Liver (tissue), 9 donors: ENCODE data around the gene MYRF. TPM values are rescaled to one million over a fixed set of nuclear protein-coding genes. Genes with fewer than 3 reads are reported as not detected.

ENCODE experiments used
- DNase-seq: peaks from one replicate; pipeline ENCODE4 v3.0.0-alpha.2; 2017; ENCODE audit warnings: low spot score
- H3K27ac ChIP-seq, 2 donors: one replicate each; pipeline ENCODE4 v1.7.0; 2013; ENCODE audit warnings: inconsistent platforms in 2 of 2, low read length in 2 of 2, control low read depth in 1 of 2, low read depth in 1 of 2, mild to moderate bottlenecking in 1 of 2
- H3K27me3 ChIP-seq, 4 donors: one replicate each; pipeline versions ENCODE4 v1.6.1 to v1.7.0; 2013; ENCODE audit warnings: low read length in 3 of 4, inconsistent platforms in 1 of 4, mild to moderate bottlenecking in 1 of 4, moderate library complexity in 1 of 4; ENCODE audit not compliant: control insufficient read depth in 4 of 4, insufficient read depth in 4 of 4
- H3K36me3 ChIP-seq, 4 donors: one replicate each; pipeline versions ENCODE4 v1.6.1 to v1.7.0; 2013; ENCODE audit warnings: low read length in 3 of 4, mild to moderate bottlenecking in 3 of 4, low read depth in 1 of 4, moderate library complexity in 1 of 4; ENCODE audit not compliant: control insufficient read depth in 4 of 4, insufficient read depth in 3 of 4
- H3K4me1 ChIP-seq, 4 donors: one replicate each; pipeline versions ENCODE4 v1.6.1 to v1.7.0; 2013; ENCODE audit warnings: low read length in 3 of 4, mild to moderate bottlenecking in 3 of 4, moderate library complexity in 1 of 4; ENCODE audit not compliant: control insufficient read depth in 4 of 4, insufficient read depth in 4 of 4
- H3K4me3 ChIP-seq, 3 donors: one replicate each; pipeline versions ENCODE4 v1.6.1 to v1.7.0; 2013; ENCODE audit warnings: low read length in 3 of 3, control low read depth in 1 of 3, low read depth in 1 of 3, mild to moderate bottlenecking in 1 of 3
- H3K9ac ChIP-seq, 2 donors: one replicate each; pipeline ENCODE4 v1.7.0; 2013; ENCODE audit warnings: low read length in 2 of 2, mild to moderate bottlenecking in 2 of 2, moderate library complexity in 2 of 2, control low read depth in 1 of 2, low read depth in 1 of 2
- H3K9me3 ChIP-seq, 4 donors: one replicate each; pipeline versions ENCODE4 v1.6.1 to v1.7.0; 2013; ENCODE audit warnings: low read length in 3 of 4; ENCODE audit not compliant: control insufficient read depth in 4 of 4
- ATF3 ChIP-seq: IDR thresholded peaks from 2 replicates; pipeline ENCODE4 v1.6.1; 2016; ENCODE audit warnings: antibody characterized with exemption
- CTCF ChIP-seq: fragments of 150-350 bp; IDR thresholded peaks from 2 replicates; pipeline ENCODE4 v1.5.1; 2017; ENCODE audit warnings: improper control_type of control experiment, low read depth, low read length; ENCODE audit not compliant: missing input control
- EGR1 ChIP-seq, 2 donors: IDR thresholded peaks; 2 replicates each; pipeline ENCODE4 v1.6.1; 2016 to 2018; ENCODE audit warnings: antibody characterized with exemption in 2 of 2, low read depth in 2 of 2
- FOXA1 ChIP-seq: IDR thresholded peaks from 2 replicates; pipeline ENCODE4 v1.6.1; 2016; ENCODE audit warnings: antibody characterized with exemption
- FOXA2 ChIP-seq: IDR thresholded peaks from 2 replicates; pipeline ENCODE4 v1.6.1; 2016; ENCODE audit warnings: antibody characterized with exemption
- GABPA ChIP-seq, 2 donors: IDR thresholded peaks in 1 of 2; conservative IDR thresholded peaks in 1 of 2; 2 replicates each; pipeline ENCODE4 v1.6.1; 2016; ENCODE audit warnings: antibody characterized with exemption in 2 of 2, mild to moderate bottlenecking in 1 of 2, moderate library complexity in 1 of 2
- HNF4A ChIP-seq, 2 donors: conservative IDR thresholded peaks; 2 replicates each; pipeline ENCODE4 v1.6.1; 2016; ENCODE audit warnings: antibody characterized with exemption in 2 of 2, mild to moderate bottlenecking in 2 of 2
- HNF4G ChIP-seq: IDR thresholded peaks from 2 replicates; pipeline ENCODE4 v1.6.1; 2016; ENCODE audit warnings: antibody characterized with exemption
- JUND ChIP-seq, 2 donors: IDR thresholded peaks; 2 replicates each; pipeline ENCODE4 v1.6.1; 2016; ENCODE audit warnings: antibody characterized with exemption in 2 of 2
- MAX ChIP-seq: IDR thresholded peaks from 2 replicates; pipeline ENCODE4 v1.6.1; 2016; ENCODE audit warnings: antibody characterized with exemption
- NR2F2 ChIP-seq: IDR thresholded peaks from 2 replicates; pipeline ENCODE4 v1.6.1; 2016; ENCODE audit warnings: antibody characterized with exemption
- RAD21 ChIP-seq, 2 donors: IDR thresholded peaks; 2 replicates each; pipeline ENCODE4 v1.6.1; 2016; ENCODE audit warnings: antibody characterized with exemption in 2 of 2, mild to moderate bottlenecking in 2 of 2
- REST ChIP-seq: IDR thresholded peaks from 2 replicates; pipeline ENCODE4 v1.6.1; 2016; ENCODE audit warnings: antibody characterized with exemption, mild to moderate bottlenecking
- RXRA ChIP-seq, 2 donors: IDR thresholded peaks; 2 replicates each; pipeline ENCODE4 v1.6.1; 2017 to 2018; ENCODE audit warnings: antibody characterized with exemption in 2 of 2, mild to moderate bottlenecking in 1 of 2
- SP1 ChIP-seq: IDR thresholded peaks from 2 replicates; pipeline ENCODE4 v1.6.1; 2018; ENCODE audit warnings: antibody characterized with exemption, mild to moderate bottlenecking
- TAF1 ChIP-seq: conservative IDR thresholded peaks from 2 replicates; pipeline ENCODE4 v1.6.1; 2016; ENCODE audit warnings: antibody characterized with exemption, mild to moderate bottlenecking
- YY1 ChIP-seq: IDR thresholded peaks from 2 replicates; pipeline ENCODE4 v1.6.1; 2016; ENCODE audit warnings: antibody characterized with exemption, mild to moderate bottlenecking
- ZBTB33 ChIP-seq: IDR thresholded peaks from 2 replicates; pipeline ENCODE4 v1.6.1; 2016; ENCODE audit warnings: antibody characterized with exemption
- WGBS: extraction: QIAGEN DNeasy Blood & Tissue Kit; methylation state at CpG from one replicate; pipeline ENCODE4 v1.1.7; 2013; 5-methylcytosine and 5-hydroxymethylcytosine counted together
- polyA plus RNA-seq, 2 donors: library from polyadenylated mRNA; stranded (reverse) in 1 of 2; unstranded in 1 of 2; fragments of 200-250 nt in 1 of 2; fragments of >200 nt in 1 of 2; fragmentation: Nextera tagmentation in 1 of 2; extraction: Ambion mirVana in 1 of 2; gene quantifications; one replicate each; pipeline versions ENCODE4 v1.2.1 to v1.2.3, GENCODE V29; 2013 to 2015
- total RNA-seq, 2 donors: library from RNA; depleted of rRNA; stranded (reverse); fragments of >200 nt; gene quantifications; one replicate each; pipeline ENCODE4 v1.2.3, GENCODE V29; 2014
- donor health status: healthy.
- donor health status: healthy.
- donor health status: healthy.
- donor health status: healthy.
- donor health status: healthy.

Gene MYRF
- total and polyA plus RNA-seq, 4 donors, result 3.5 to 6.5 (median 4.4) TPM

- H3K27ac ChIP-seq, result peak overlapping the region; percentile 71 to 97
These were observed 587 bp downstream of the MYRF start for GRCh38 chr11:61752925-61753521.

More at GRCh38 chr11:61752925-61753521, 587 bp downstream of the MYRF start:
- no peaks in the 10 kb centered on the region for H3K9me3 ChIP-seq
- H3K4me3 ChIP-seq, result peak overlapping the region; percentile 59 to 68 (median 66)
- no peaks in the 10 kb centered on the region for H3K27me3 ChIP-seq
- peaks cover 9 to 40% (median 24%) of the 10 kb centered on the region in 4 donors for H3K4me1 ChIP-seq
- WGBS, result 29% methylated on average over 17 of the region's 17 CpGs
- DNase-seq, result no peak
- H3K36me3 ChIP-seq, result no peaks in the 10 kb centered on the region
- peak overlapping the region in 1 of 2 donors; percentile 92 for H3K9ac ChIP-seq
- TF ChIP-seq TAF1 (no peak), YY1 (no peak), HNF4G (no peak), MAX (no peak), REST (no peak), RXRA (IDR thresholded peaks at IDR 0.05) (no peak), EGR1 (IDR thresholded peaks at IDR 0.05; ENCODE audit: low read depth in 2 of 2) (no peak), FOXA1 (no peak), JUND (IDR thresholded peaks at IDR 0.05) (no peak), NR2F2 (no peak), GABPA (IDR thresholded peaks at IDR 0.05 in 1 of 2, conservative IDR thresholded peaks at IDR 0.05 in 1 of 2) (no peak), ATF3 (no peak), HNF4A (conservative IDR thresholded peaks at IDR 0.05) (no peak), CTCF (no peak), RAD21 (IDR thresholded peaks at IDR 0.05) (no peak), SP1 (no peak), ZBTB33 (no peak), FOXA2 (no peak)
